H1 (cell line): Measurements from ENCODE around the gene PSORS1C2. TPM values are rescaled to one million over a fixed set of nuclear protein-coding genes. Genes with fewer than 3 reads are reported as not detected.
"Not testable (repeated sequence)": the region's sequence is repeated elsewhere in the genome, so short reads cannot be mapped to it uniquely, and the experiment has no call there.

ENCODE experiments used
- CTCF ChIA-PET: fragments of 300-600 bp; sonication (Branson Sonifier 250); formaldehyde crosslinking; loops from one replicate; lab custom pipeline; 2021; ENCODE audit not compliant: partially characterized antibody; lab: Charles Lee
- POLR2A ChIA-PET: fragments of 300-600 bp; sonication (Branson Sonifier 250); formaldehyde crosslinking; loops from one replicate; lab custom pipeline; 2021; ENCODE audit warnings: inconsistent platforms; ENCODE audit not compliant: partially characterized antibody; lab: Charles Lee
- DNase-seq, 2 experiments: peaks; one replicate each; pipeline versions ENCODE4 v3.0.0 to v3.0.0-alpha.2; 2010 to 2022; ENCODE audit warnings: low spot score in 2 of 2, low read depth in 1 of 2, mixed read lengths in 1 of 2
- FAIRE-seq: peaks from 2 replicates; lab custom pipeline; 2011; peaks lifted over from hg19 to GRCh38; lab: Jason Lieb, UNC
- H2AFZ ChIP-seq: 2 replicates; pipeline ENCODE4 v1.8.1; 2012; ENCODE audit warnings: low read length, inconsistent platforms
- H2AK5ac ChIP-seq: 2 replicates; pipeline ENCODE4 v1.6.1; 2013; ENCODE audit warnings: low read depth, low read length
- H2BK120ac ChIP-seq: replicated peaks from 2 replicates; pipeline ENCODE3; 2013; ENCODE audit warnings: low read depth, low read length, inconsistent platforms
- H2BK12ac ChIP-seq: 2 replicates; pipeline ENCODE4 v1.6.1; 2013; ENCODE audit warnings: low read depth, low read length
- H2BK15ac ChIP-seq: 2 replicates; pipeline ENCODE4 v1.6.1; 2013; ENCODE audit warnings: low read length
- H2BK20ac ChIP-seq: 2 replicates; pipeline ENCODE4 v1.6.1; 2013; ENCODE audit warnings: low read length
- H2BK5ac ChIP-seq: 2 replicates; pipeline ENCODE4 v1.6.1; 2013; ENCODE audit warnings: low read depth, low read length
- H3K14ac ChIP-seq: 2 replicates; pipeline ENCODE4 v1.6.1; 2013; ENCODE audit warnings: inconsistent platforms; ENCODE audit not compliant: insufficient read length
- H3K18ac ChIP-seq: 2 replicates; pipeline ENCODE4 v1.6.1; 2013; ENCODE audit warnings: low read length; ENCODE audit errors: extremely low read depth
- H3K23ac ChIP-seq: 2 replicates; pipeline ENCODE4 v1.6.1; 2013; ENCODE audit warnings: inconsistent platforms; ENCODE audit not compliant: insufficient read length
- H3K23me2 ChIP-seq: 2 replicates; pipeline ENCODE4 v1.6.1; 2013; ENCODE audit warnings: low read depth, low read length
- H3K27ac ChIP-seq: 2 replicates; pipeline ENCODE4 v1.6.1; 2011; ENCODE audit warnings: low read depth, low read length, inconsistent platforms
- H3K27me3 ChIP-seq, 4 experiments: replicated peaks in 1 of 4; 1 replicate in 1 of 4; 2 replicates in 3 of 4; pipeline versions ENCODE4 v1.6.1 to v1.8.1; 2011 to 2013; ENCODE audit warnings: low read length in 3 of 4, mild to moderate bottlenecking in 3 of 4, inconsistent platforms in 2 of 4, mixed read lengths in 2 of 4, moderate library complexity in 1 of 4; ENCODE audit not compliant: control insufficient read depth in 3 of 4, insufficient read depth in 3 of 4; ENCODE audit errors: extremely low read depth in 1 of 4
- H3K36me3 ChIP-seq, 4 experiments: 2 replicates each; pipeline versions ENCODE4 v1.6.1 to v1.8.1; 2011 to 2013; ENCODE audit warnings: mild to moderate bottlenecking in 4 of 4, low read length in 3 of 4, moderate library complexity in 2 of 4, control low read depth in 1 of 4, inconsistent platforms in 1 of 4; ENCODE audit not compliant: insufficient read depth in 4 of 4, control insufficient read depth in 2 of 4
- H3K4ac ChIP-seq: replicated peaks from 2 replicates; pipeline ENCODE3; 2013; ENCODE audit warnings: low read length, low read depth, mixed read lengths, inconsistent platforms; ENCODE audit not compliant: insufficient read length
- H3K4me1 ChIP-seq, 4 experiments: replicated peaks in 1 of 4; 1 replicate in 1 of 4; 2 replicates in 3 of 4; pipeline versions ENCODE4 v1.6.1 to v1.8.1; 2011 to 2013; ENCODE audit warnings: low read length in 3 of 4, inconsistent platforms in 2 of 4, mixed read lengths in 1 of 4; ENCODE audit not compliant: insufficient read depth in 4 of 4, control insufficient read depth in 3 of 4
- H3K4me2 ChIP-seq, 2 experiments: 2 replicates each; pipeline versions ENCODE4 v1.6.1 to v1.8.1; 2011 to 2013; ENCODE audit warnings: low read depth in 2 of 2, low read length in 2 of 2, control low read depth in 1 of 2, inconsistent platforms in 1 of 2, mild to moderate bottlenecking in 1 of 2; ENCODE audit not compliant: insufficient read depth in 1 of 2
- H3K4me3 ChIP-seq, 4 experiments: fragments of 200-600, 300-600 bp in 1 of 4; sonication (generic), shearing (Covaris generic), sonication (Bioruptor Twin) in 1 of 4; 2 replicates each; pipeline versions ENCODE4 v1.5.1 to v1.8.1; 2011 to 2016; ENCODE audit warnings: low read length in 4 of 4, low read depth in 3 of 4, control low read depth in 2 of 4, inconsistent platforms in 2 of 4, mild to moderate bottlenecking in 2 of 4, mixed read lengths in 1 of 4, moderate library complexity in 1 of 4; ENCODE audit not compliant: insufficient read depth in 2 of 4; ENCODE audit errors: extremely low read depth in 1 of 4
- H3K56ac ChIP-seq: replicated peaks from 2 replicates; pipeline ENCODE3; 2013; ENCODE audit warnings: low read depth, mild to moderate bottlenecking, mixed read lengths, low read length, inconsistent platforms; ENCODE audit not compliant: insufficient read length
- H3K79me1 ChIP-seq: 2 replicates; pipeline ENCODE4 v1.6.1; 2013; ENCODE audit warnings: low read depth, low read length, control low read depth
- H3K79me2 ChIP-seq, 2 experiments: 2 replicates each; pipeline versions ENCODE4 v1.6.1 to v1.8.1; 2012 to 2013; ENCODE audit warnings: low read length in 2 of 2, mild to moderate bottlenecking in 2 of 2, inconsistent platforms in 1 of 2; ENCODE audit not compliant: insufficient read depth in 2 of 2, control insufficient read depth in 1 of 2
- H3K9ac ChIP-seq, 4 experiments: replicated peaks in 1 of 4; 1 replicate in 1 of 4; 2 replicates in 3 of 4; pipeline versions ENCODE4 v1.6.1 to v1.8.1; 2011 to 2013; ENCODE audit warnings: low read depth in 3 of 4, low read length in 3 of 4, control low read depth in 2 of 4, mild to moderate bottlenecking in 2 of 4, moderate library complexity in 2 of 4, inconsistent platforms in 1 of 4; ENCODE audit errors: extremely low read depth in 1 of 4
- H3K9me3 ChIP-seq, 2 experiments: 2 replicates each; pipeline versions ENCODE4 v1.6.1 to v1.8.1; 2012 to 2013; ENCODE audit warnings: mild to moderate bottlenecking in 2 of 2, moderate library complexity in 2 of 2, control low read depth in 1 of 2, inconsistent platforms in 1 of 2, low read depth in 1 of 2, low read length in 1 of 2, mixed read lengths in 1 of 2; ENCODE audit not compliant: insufficient read depth in 2 of 2
- H4K20me1 ChIP-seq, 2 experiments: replicated peaks in 1 of 2; 2 replicates each; pipeline versions ENCODE3 to v1.8.1; 2011 to 2013; ENCODE audit warnings: inconsistent platforms in 2 of 2, low read length in 2 of 2, mild to moderate bottlenecking in 1 of 2; ENCODE audit not compliant: insufficient read depth in 2 of 2, control insufficient read depth in 1 of 2
- H4K5ac ChIP-seq: 2 replicates; pipeline ENCODE4 v1.6.1; 2013; ENCODE audit warnings: low read length, low read depth, mixed read lengths, inconsistent platforms; ENCODE audit not compliant: insufficient read length
- H4K8ac ChIP-seq: 2 replicates; pipeline ENCODE4 v1.8.0; 2013; ENCODE audit warnings: mild to moderate bottlenecking, moderate library complexity, low read length, inconsistent platforms; ENCODE audit not compliant: insufficient read depth; ENCODE audit errors: extremely low read depth
- H4K91ac ChIP-seq: replicated peaks from 2 replicates; pipeline ENCODE3; 2013; ENCODE audit warnings: low read length, mixed read lengths, inconsistent platforms; ENCODE audit not compliant: insufficient read length
- TEAD4 ChIP-seq: IDR thresholded peaks from 2 replicates; pipeline ENCODE4 v1.6.1; 2012; ENCODE audit warnings: low read depth, low read length, inconsistent platforms, mixed read lengths
- WGBS, 2 experiments: shearing (Covaris generic) in 1 of 2; methylation state at CpG; one replicate each; pipeline versions ENCODE4 v1.1.6 to v1.1.7; 2013 to 2015; ENCODE audit warnings: low lambda C conversion rate in 2 of 2, mixed read lengths in 2 of 2, inconsistent platforms in 1 of 2, low coverage in 1 of 2, missing lambda C conversion rate in 1 of 2; ENCODE audit not compliant: insufficient replicate concordance in 2 of 2, insufficient coverage in 1 of 2, insufficient read length in 1 of 2; ENCODE audit errors: extremely low coverage in 1 of 2, missing lambda C conversion rate in 1 of 2; 5-methylcytosine and 5-hydroxymethylcytosine counted together
- polyA plus RNA-seq, 7 experiments: library from polyadenylated mRNA; depleted of rRNA in 3 of 7; stranded (reverse) in 5 of 7; unstranded in 2 of 7; fragments of >200 nt in 5 of 7; fragments of 200-250 nt in 2 of 7; gene quantifications; 1 replicate in 5 of 7; 2 replicates in 1 of 7; 4 replicates in 1 of 7; pipeline versions ENCODE4 v1.2.1 to v1.2.3, GENCODE V29; 2011 to 2013; ENCODE audit warnings: missing spikeins in 2 of 7, mixed read lengths in 2 of 7
- total RNA-seq: library from RNA; stranded (reverse); fragmentation: NEBNext Ultra II Directional; extraction: Animal tissue kit (Norgen Biotek cat#: 25700); gene quantifications from 2 replicates; pipeline ENCODE4 v1.2.1, GENCODE V29; 2021

Gene PSORS1C2
- total and polyA plus RNA-seq, 2 of the 8 experiments (the other 6 are each of a cell fraction or from before 2014, with no cell fraction given): 0.11 TPM; not detected in 1

GRCh38 chr6:31183859-31184258 is 45.0 kb upstream of the PSORS1C2 start:
- CTCF ChIA-PET: interaction anchor here (0.7 to 2.4 kb wide), 15 partner anchors 9 to 241 kb away, joined by 3 to 12 read pairs (median 3); no protein-coding TSS in a partner anchor
- H3K4me2 ChIP-seq: not testable (repeated sequence)

GRCh38 chr6:31183287-31183686 is 44.4 kb upstream of the PSORS1C2 start:
- H3K4me2 ChIP-seq, H2BK120ac ChIP-seq, H3K27me3 ChIP-seq, H4K5ac ChIP-seq, H3K23ac ChIP-seq, FAIRE-seq, H2AFZ ChIP-seq, H3K9me3 ChIP-seq, H3K14ac ChIP-seq, H3K18ac ChIP-seq, H3K36me3 ChIP-seq, H2BK5ac ChIP-seq, H2AK5ac ChIP-seq, H3K27ac ChIP-seq, H2BK20ac ChIP-seq, H3K4ac ChIP-seq, H3K23me2 ChIP-seq, H3K56ac ChIP-seq, DNase-seq, H4K8ac ChIP-seq, H3K4me1 ChIP-seq, H2BK12ac ChIP-seq, H3K79me1 ChIP-seq, H3K4me3 ChIP-seq, H3K79me2 ChIP-seq, H4K91ac ChIP-seq, H2BK15ac ChIP-seq, H4K20me1 ChIP-seq, H3K9ac ChIP-seq: not testable (repeated sequence)
- ChIA-PET POLR2A (interaction anchor here (61.6 kb wide), 1 partner anchor 36 kb away, joined by 2251 read pairs; the partner anchor contains the start of genes CCHCR1, CDSN, POU5F1 and PSORS1C1), CTCF (interaction anchor here (0.7 to 2.4 kb wide), 16 partner anchors 8 to 240 kb away, joined by 3 to 12 read pairs (median 4); partner anchors contain the start of genes PSORS1C2 and TCF19)
- 86% methylated on average over 2 of the region's 2 CpGs; no CpG with 5 or more reads in 1 of the 2 experiments for WGBS, 2 experiments

More at GRCh38 chr6:31183859-31184258, 45.0 kb upstream of the PSORS1C2 start:
- H2BK120ac ChIP-seq, H3K23ac ChIP-seq, H2AK5ac ChIP-seq, FAIRE-seq, H3K79me1 ChIP-seq, H3K18ac ChIP-seq, H3K56ac ChIP-seq, H3K9ac ChIP-seq, H3K27me3 ChIP-seq, H3K4me3 ChIP-seq, H2BK12ac ChIP-seq, DNase-seq, H2AFZ ChIP-seq, H3K27ac ChIP-seq, H3K4ac ChIP-seq, H3K36me3 ChIP-seq, H3K9me3 ChIP-seq, H3K79me2 ChIP-seq, H2BK15ac ChIP-seq, H4K20me1 ChIP-seq, H4K8ac ChIP-seq, H3K4me1 ChIP-seq, H2BK5ac ChIP-seq, H3K14ac ChIP-seq, H4K91ac ChIP-seq, H2BK20ac ChIP-seq, H3K23me2 ChIP-seq, H4K5ac ChIP-seq: not testable (repeated sequence)
- TF ChIP-seq TEAD4: 0 out of 2 replicates have a peak, but pooled peaks have one; percentile 23
- POLR2A ChIA-PET: interaction anchor here (61.6 kb wide), 1 partner anchor 36 kb away, joined by 2251 read pairs; the partner anchor contains the start of genes CCHCR1, CDSN, POU5F1 and PSORS1C1
- WGBS, 2 experiments: 72% methylated on average over 6 of the region's 6 CpGs; no CpG with 5 or more reads in 1 of the 2 experiments
